MM.1S (cell line): ENCODE results near the gene UBE2E2.

Experiments
- EZH2 ChIP-seq: fragments of 300-600 bp; sonication (generic); optimal IDR thresholded peaks from 2 replicates; pipeline ENCODE3; 2017; ENCODE audit warnings: low read depth, mild to moderate bottlenecking, antibody characterized with exemption, low read length, mixed read lengths
- EZH2phosphoT487 ChIP-seq: fragments of 300-600 bp; sonication (generic); IDR thresholded peaks from 2 replicates; pipeline ENCODE4 v1.6.1; 2018; ENCODE audit warnings: antibody characterized with exemption, low read length
- TF ChIP-seq, protein P1 (sequence below): fragments of 300-600 bp; sonication (generic); IDR thresholded peaks from 2 replicates; pipeline ENCODE4 v1.5.1; 2016; ENCODE audit warnings: antibody characterized with exemption, low read length, mixed read lengths

DNA sequence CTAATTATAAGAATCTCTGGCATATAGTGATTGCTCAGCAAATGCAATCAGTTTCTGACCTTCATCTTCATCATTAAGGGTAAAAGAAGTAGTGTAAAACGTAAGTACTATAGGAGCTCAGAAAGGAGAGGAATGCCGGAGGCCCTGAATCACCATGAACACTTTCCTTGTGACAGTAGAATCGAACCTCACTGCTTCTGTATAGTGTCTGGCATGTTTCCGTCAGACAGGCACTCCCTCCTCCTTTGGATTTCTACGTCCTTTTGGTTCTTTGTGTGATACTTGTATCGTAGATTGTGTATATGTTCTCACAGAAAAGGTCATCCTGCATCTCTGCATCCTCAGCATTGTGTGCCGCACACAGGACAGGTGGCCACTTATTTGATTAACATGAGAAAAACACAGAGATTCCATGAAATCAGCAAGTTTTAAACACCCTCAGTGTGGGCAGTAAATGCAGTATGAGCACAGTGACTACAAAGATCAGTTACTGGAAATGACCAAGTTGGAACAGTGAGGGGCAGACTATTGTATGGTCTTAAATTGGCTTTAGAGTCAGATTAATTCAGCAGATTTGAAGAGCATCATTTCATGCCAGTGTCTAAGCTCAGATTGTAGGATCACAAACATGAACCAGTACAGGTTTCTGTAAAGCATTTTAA is 234.5 kb downstream of the UBE2E2 start:
- TF ChIP-seq, protein P1, sequence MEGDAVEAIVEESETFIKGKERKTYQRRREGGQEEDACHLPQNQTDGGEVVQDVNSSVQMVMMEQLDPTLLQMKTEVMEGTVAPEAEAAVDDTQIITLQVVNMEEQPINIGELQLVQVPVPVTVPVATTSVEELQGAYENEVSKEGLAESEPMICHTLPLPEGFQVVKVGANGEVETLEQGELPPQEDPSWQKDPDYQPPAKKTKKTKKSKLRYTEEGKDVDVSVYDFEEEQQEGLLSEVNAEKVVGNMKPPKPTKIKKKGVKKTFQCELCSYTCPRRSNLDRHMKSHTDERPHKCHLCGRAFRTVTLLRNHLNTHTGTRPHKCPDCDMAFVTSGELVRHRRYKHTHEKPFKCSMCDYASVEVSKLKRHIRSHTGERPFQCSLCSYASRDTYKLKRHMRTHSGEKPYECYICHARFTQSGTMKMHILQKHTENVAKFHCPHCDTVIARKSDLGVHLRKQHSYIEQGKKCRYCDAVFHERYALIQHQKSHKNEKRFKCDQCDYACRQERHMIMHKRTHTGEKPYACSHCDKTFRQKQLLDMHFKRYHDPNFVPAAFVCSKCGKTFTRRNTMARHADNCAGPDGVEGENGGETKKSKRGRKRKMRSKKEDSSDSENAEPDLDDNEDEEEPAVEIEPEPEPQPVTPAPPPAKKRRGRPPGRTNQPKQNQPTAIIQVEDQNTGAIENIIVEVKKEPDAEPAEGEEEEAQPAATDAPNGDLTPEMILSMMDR = no peak
- TF ChIP-seq EZH2 (no peak), EZH2phosphoT487 (no peak)
